ENCODE data around the gene MRPL52.

DNA sequence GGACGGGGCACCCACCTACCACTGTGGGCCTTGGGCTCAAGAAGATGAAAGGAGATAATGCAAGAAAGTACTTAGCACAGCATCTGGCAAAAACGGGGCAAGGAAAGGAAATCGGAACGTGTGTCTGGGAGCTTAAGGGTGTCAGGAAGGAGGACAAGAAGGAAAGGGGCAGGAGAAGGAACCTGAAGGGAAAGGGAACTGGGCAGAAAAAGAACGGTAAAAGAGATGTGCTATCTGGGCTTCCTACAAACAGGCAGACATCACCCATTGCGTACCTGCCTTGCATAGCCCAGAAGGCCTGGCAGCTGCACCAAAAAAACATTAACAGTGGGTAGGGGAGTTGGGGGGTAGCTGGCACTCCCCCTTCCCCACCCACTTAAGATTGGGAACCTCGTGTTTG lies 52.4 kb downstream of the MRPL52 start:
- TF ChIP-seq EZH2 (IDR thresholded peaks at IDR 0.05; ENCODE audit: borderline replicate concordance, control insufficient read depth, low read depth, low read length) (no peak), ATF2 (IDR thresholded peaks at IDR 0.05; ENCODE audit: low read length) (no peak), CBX5 (IDR thresholded peaks at IDR 0.05; ENCODE audit: low read depth) (no peak), SMC3 (IDR thresholded peaks at IDR 0.05; ENCODE audit: borderline replicate concordance, low read length) (no peak), CTCF (IDR thresholded peaks at IDR 0.05 in 2 of 3, conservative IDR thresholded peaks at IDR 0.05 in 1 of 3; ENCODE audit: control insufficient read depth in 2 of 3, extremely low read depth in 1 of 3, insufficient read depth in 1 of 3, low read depth in 3 of 3, low read length in 3 of 3) (no peak), ESRRA (IDR thresholded peaks at IDR 0.05; ENCODE audit: low read length) (no peak), CEBPB (IDR thresholded peaks at IDR 0.05; ENCODE audit: borderline replicate concordance in 1 of 2, low read depth in 2 of 2, low read length in 2 of 2) (no peak), CREB1 (IDR thresholded peaks at IDR 0.05; ENCODE audit: low read depth) (no peak), E2F8 (IDR thresholded peaks at IDR 0.05; ENCODE audit: low read depth, partially characterized antibody) (no peak), STAT3 (IDR thresholded peaks at IDR 0.05; ENCODE audit: low read depth, low read length) (no peak)
- TF ChIP-seq, protein P1, sequence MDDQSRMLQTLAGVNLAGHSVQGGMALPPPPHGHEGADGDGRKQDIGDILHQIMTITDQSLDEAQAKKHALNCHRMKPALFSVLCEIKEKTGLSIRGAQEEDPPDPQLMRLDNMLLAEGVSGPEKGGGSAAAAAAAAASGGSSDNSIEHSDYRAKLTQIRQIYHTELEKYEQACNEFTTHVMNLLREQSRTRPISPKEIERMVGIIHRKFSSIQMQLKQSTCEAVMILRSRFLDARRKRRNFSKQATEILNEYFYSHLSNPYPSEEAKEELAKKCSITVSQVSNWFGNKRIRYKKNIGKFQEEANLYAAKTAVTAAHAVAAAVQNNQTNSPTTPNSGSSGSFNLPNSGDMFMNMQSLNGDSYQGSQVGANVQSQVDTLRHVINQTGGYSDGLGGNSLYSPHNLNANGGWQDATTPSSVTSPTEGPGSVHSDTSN (IDR thresholded peaks at IDR 0.05; ENCODE audit: insufficient replicate concordance, low read depth, low read length) = no peak
- TF ChIP-seq, protein P2, sequence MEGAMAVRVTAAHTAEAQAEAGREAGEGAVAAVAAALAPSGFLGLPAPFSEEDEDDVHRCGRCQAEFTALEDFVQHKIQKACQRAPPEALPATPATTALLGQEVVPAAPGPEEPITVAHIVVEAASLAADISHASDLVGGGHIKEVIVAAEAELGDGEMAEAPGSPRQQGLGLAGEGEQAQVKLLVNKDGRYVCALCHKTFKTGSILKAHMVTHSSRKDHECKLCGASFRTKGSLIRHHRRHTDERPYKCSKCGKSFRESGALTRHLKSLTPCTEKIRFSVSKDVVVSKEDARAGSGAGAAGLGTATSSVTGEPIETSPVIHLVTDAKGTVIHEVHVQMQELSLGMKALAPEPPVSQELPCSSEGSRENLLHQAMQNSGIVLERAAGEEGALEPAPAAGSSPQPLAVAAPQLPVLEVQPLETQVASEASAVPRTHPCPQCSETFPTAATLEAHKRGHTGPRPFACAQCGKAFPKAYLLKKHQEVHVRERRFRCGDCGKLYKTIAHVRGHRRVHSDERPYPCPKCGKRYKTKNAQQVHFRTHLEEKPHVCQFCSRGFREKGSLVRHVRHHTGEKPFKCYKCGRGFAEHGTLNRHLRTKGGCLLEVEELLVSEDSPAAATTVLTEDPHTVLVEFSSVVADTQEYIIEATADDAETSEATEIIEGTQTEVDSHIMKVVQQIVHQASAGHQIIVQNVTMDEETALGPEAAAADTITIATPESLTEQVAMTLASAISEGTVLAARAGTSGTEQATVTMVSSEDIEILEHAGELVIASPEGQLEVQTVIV (IDR thresholded peaks at IDR 0.05; ENCODE audit: borderline replicate concordance, partially characterized antibody) = no peak
